GM08714 (cell line): ENCODE measurements around the gene OSBPL5.
"Not testable (repeated sequence)": the region's sequence is repeated elsewhere in the genome, so short reads cannot be mapped to it uniquely, and the experiment has no call there.

Source experiments
- H3K4me3 ChIP-seq: fragments of 200-500 bp; sonication (Bioruptor generic); 2 replicates; pipeline ENCODE4 v1.5.1; 2014; ENCODE audit warnings: mild to moderate bottlenecking, low read length, inconsistent platforms
- ZNF274 ChIP-seq: IDR thresholded peaks from 2 replicates; pipeline ENCODE4 v1.6.1; 2012; ENCODE audit warnings: mild to moderate bottlenecking, low read depth, low read length

The OSBPL5 gene

DNA sequence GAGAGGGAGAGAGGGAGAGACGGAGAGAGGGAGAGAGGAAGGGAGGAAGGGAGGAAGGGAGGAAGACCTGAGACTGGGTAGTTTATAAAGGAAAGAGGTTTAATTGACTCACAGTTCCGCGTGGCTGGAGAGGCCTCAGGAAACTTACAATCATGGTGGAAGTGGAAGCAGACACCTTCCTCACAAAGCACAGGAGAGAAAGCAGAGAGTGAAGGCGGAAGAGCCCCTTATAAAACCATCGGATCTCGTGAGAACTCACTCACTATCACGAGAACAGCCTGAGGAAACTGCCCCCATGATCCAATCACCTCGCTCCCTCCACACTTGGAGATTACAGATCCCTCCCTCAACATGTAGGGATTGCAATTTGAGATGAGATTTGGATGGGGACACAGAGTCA lies 95.7 kb downstream of the OSBPL5 start:
- no peak overlapping the region for H3K4me3 ChIP-seq
- TF ChIP-seq ZNF274 = no peak

DNA sequence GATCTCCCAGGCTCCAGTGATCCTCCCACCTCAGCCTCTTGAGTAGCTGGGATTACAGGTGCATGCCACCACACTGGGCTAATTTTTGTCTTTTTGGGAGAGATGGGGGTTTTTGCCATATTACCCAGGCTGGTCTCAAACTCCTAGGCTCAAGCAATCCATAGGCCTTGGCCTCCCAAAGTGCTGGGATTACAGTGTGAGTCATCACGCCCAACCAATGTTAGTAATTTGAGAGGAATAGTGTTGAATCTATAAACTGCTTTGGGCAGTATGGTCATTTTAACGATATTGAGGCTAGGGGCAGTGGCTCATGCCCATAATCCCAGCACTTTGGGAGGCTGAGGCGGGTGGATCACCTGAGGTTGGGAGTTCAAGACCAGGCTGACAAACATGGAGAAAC lies 98.8 kb downstream of the OSBPL5 start:
- not testable (repeated sequence) for H3K4me3 ChIP-seq

DNA sequence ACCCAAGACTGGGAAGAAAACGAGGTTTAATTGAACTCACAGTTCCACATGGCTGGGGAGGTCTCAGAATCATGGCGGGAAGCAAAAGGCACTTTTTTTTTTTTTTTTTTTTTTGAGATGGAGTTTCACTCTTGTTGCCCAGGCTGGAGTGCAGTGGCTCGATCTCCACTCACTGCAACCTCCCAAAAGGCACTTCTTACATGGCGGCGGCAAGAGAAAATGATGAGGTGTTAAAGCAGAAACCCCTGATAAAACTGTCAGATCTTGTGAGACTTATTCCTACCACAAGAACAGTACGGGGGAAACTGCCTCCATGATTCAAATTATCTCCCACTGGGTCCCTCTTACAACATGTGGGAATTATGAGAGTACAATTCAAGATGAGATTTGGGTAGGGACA lies 100.4 kb downstream of the OSBPL5 start:
- H3K4me3 ChIP-seq = not testable (repeated sequence)

DNA sequence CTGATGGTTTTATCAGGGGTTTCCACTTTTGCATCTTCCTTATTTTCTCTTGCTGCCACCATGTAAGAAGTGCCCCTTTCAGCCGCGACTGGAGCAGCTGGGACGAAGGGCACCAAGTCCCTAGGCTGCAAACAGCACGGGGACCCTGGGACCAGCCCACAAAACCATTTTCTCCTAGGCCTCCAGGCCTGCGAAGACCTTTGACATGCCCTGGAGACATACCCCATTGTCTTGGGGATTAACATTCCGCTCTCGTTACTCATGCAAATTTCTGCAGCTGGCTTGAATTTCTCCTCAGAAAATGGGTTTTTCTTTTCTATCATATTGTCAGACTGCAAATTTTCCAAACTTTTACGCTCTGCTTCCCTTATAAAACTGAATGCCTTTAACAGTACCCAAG lies 101.2 kb downstream of the OSBPL5 start:
- H3K4me3 ChIP-seq = not testable (repeated sequence)

DNA sequence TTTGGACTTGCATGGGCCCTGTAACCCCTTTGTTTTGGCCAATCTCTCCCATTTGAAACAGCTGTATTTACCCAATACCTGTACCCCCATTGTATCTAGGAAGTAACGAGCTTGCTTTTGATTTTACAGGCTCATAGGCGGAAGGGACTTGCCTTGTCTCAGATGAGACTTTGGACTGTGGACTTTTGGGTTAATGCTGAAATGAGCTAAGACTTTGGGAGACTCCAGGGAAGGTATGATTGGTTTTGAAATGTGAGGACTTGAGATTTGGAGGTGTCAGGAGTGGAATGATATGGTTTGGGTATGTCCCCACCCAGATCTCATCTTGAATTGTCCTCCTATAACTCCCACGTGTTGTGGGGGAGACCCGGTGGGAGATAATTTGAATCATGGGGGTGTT lies 101.7 kb downstream of the OSBPL5 start:
- H3K4me3 ChIP-seq = not testable (repeated sequence)

DNA sequence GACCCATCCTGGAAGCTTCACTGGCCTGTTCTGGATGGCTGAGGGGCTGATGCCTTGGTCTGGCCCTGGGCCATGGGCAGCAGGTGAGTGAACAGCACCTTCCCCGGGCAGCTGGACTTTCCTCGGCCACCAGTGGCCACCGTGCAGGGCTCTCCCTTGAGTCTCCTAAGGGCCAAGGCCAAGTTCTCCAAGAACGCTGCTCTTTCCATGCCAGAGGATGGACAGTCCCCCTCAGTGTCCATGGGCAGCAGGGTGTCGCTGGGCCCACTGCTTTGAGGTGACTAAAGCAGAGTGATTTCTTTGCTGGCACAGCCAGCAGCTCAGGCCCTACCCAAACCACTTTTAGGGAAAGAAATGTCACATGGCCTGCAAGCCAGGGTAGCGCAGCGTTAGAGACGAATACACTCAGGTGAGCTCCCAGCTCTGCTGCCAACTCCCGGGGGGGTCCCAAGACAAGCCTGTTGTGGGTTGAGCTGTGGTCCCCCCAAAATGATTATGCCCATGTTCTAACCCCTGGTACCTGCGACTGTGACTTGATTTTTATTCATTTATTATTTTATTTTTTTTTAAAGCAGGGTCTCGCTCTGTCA lies 104.6 kb downstream of the OSBPL5 start:
- no peak overlapping the region for H3K4me3 ChIP-seq
- TF ChIP-seq ZNF274 = no peak

DNA sequence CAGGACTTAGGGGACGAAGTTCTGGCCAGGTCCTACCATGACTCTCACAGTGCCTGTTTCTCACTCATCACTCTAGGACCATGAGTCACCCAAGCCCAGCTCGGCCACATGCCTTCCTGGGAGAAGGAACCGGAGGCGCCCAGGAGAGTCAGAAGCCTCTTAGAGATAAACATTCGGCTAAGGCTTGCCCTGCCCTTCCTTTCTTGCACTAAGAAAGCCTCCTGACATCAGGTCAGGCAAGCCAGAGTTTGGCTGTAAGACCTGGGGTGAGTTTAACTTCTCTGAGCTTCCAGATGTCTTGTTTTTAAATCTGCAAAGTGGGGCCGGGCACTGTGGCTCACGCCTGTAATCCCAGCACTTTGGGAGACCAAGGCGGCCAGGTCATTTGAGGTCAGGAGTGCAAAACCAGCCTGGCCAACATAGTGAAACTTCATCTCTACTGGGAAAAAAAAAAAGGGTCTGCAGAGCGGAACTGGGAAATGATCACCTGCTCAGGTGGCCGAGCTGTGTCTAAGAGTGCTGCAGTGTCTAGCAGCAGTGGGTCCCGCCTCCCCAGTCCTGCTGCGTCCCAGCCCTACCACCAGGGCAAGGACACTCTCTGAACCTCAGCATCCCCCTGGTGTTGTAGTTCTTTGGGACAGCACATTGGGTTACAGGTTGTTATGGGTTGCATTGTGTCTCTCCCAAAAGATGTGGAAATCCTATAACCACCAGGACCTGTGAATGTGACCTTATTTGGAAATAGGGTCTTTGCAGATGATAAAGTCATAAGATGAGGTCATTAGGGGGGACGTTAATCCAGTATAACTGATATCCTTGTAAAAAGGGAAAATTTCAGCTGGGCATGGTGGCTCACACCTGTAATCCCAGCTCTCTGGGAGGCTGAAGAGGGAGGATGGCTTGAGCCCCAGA lies 106.1 kb downstream of the OSBPL5 start:
- no peak for TF ChIP-seq ZNF274
- no peak overlapping the region for H3K4me3 ChIP-seq

DNA sequence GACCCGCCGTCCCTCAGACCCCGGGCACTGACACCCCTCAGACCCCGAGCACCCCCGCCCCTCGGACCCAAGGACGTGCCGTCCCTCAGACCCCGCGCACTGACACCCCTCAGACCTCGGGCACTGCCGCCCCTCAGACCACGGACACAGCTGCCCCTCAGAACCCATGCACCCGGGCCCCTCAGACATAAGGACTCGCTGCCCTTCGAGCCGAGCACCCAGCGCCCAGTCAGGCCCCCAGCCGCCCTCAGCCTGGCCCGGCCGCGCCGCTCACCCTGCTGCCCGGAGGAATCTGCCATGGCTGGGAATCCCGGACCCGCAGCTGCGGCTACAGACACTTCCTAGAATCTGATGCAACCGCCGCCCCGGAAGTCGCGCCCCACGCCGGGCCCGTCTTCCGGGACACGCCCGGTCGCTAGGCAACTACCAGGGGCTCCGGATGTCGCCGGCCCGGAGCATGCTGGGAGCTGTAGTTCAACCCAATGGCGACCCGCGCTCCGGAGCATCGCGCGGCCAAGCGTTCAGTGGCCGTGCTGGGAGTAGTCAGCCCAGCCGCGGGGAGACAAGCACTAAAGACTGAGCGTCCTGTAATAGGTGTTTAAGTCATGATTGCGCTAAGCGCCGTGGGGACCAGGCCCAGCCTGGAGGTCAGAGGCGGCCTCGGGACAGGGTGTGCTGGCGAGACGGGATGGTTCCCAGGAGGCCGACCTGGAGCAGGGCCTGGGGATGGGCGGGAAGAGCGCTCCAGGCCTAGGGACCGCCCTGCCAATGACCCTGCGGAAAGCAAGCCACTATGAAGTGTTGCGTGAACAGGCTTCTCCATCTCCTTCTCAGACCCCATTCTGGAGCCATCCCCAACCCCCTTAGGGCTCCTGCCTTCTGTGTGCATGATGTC lies 107.8 kb downstream of the OSBPL5 start, which contains the start of gene CARS1:
Gene CARS1 (minus strand): TSS at position 355 of the 895 bp plus-strand sequence. CDS start 56 bp downstream, at position 299.
- H3K4me3 ChIP-seq = peak within 1 kb of the TSS; percentile 85
- no peak for TF ChIP-seq ZNF274

DNA sequence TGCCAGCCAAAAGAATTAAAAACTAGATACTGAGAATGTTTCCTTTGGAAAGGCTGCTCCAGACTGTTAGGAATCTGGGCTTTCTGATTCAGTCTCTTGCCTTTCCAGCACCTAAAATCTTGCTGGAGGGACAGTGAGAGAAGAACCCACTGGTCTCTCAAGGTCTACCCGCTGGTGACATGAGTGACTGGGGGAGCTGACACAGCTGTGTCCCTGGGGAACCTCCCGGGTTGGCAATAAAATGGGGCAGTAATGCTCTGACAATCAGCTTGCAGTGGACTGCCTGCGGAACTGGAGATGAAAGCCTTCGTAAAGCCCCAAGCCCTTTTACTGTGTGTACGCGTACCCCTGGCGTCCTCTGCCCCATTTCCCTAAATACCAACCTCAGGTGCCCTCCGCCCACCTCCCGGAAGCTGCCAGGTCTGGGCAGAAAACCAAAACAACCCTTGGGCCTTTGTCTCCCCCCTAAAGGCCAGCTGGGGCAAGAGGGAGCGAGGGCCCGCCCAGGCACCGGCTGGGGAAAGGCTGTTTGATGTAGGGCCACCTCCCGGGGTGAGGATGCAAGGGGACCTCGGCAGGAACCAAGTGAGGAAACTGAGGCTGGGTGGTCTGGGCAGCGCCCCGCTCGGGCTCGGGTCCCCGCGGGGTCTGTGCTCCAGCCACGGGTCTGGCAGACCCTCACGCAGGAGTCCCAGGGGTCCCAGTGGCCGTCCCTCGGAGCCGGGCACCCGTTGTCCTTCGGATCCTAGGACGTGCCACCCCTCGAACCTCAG lies 108.6 kb downstream of the OSBPL5 start:
- peak overlapping the region; percentile 85 for H3K4me3 ChIP-seq

DNA sequence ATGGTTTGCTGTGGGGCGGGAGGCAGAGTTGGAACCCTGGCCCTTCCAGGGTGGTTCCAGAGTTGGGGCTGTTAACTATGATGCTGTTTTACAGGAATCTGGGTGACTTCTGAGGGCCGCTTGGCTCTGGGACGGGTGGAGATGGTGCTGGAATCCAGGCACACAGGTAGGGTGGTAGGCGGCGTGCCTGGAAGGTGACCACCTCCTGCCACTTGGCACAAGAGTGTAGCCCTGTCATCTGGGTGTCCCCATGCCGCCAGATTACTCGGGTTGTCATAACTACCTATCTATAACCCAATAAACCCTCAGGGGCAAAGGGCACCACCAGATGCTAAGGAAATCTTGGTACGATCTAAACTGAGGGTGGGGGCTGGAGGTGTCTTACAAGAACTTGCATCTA lies 109.2 kb downstream of the OSBPL5 start:
- TF ChIP-seq ZNF274 = no peak
- peak overlapping the region; percentile 85; the same call in 1 of the 2 replicates for H3K4me3 ChIP-seq

More for the DNA sequence above, 108.6 kb downstream of the OSBPL5 start:
- TF ChIP-seq ZNF274 = no peak

DNA sequence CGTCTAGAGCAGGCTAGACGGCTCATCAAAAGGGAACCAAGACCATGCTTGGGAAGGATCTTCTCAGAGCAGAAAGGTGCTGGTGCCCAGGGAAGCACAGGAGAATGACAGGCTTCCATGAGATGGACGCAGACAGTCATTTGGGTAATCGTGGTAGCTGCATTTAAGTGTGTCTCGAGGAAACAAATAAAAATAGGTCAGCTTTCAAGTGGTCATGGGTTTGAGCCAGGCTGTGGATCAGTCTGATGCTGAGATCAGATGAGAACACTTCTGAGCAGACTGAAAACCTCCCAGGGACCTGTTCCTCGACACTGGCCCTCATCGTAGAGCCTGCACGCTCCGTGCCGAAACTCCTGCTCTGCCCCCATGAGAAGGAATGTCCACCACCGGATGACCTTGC lies 112.5 kb downstream of the OSBPL5 start:
- no peak overlapping the region for H3K4me3 ChIP-seq
- TF ChIP-seq ZNF274 = no peak

DNA sequence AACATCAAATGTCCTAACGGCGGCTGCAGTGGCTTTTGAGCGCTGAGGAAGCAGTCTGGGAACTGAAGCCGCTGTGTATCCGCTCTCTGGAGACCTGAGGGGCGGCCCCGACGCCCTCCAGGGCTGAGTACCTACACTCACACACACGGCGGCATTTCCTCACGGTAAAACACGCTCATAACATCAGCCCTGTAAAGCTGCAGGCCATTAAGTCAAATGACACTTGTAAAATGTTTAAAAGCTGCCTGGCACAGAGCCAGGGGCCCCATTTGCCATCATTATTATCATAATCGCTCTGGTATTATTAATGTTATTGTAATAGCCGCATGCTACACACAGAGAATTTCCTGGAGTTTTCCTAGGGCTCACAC lies 113.0 kb downstream of the OSBPL5 start:
- H3K4me3 ChIP-seq = no peak overlapping the region
- no peak for TF ChIP-seq ZNF274

DNA sequence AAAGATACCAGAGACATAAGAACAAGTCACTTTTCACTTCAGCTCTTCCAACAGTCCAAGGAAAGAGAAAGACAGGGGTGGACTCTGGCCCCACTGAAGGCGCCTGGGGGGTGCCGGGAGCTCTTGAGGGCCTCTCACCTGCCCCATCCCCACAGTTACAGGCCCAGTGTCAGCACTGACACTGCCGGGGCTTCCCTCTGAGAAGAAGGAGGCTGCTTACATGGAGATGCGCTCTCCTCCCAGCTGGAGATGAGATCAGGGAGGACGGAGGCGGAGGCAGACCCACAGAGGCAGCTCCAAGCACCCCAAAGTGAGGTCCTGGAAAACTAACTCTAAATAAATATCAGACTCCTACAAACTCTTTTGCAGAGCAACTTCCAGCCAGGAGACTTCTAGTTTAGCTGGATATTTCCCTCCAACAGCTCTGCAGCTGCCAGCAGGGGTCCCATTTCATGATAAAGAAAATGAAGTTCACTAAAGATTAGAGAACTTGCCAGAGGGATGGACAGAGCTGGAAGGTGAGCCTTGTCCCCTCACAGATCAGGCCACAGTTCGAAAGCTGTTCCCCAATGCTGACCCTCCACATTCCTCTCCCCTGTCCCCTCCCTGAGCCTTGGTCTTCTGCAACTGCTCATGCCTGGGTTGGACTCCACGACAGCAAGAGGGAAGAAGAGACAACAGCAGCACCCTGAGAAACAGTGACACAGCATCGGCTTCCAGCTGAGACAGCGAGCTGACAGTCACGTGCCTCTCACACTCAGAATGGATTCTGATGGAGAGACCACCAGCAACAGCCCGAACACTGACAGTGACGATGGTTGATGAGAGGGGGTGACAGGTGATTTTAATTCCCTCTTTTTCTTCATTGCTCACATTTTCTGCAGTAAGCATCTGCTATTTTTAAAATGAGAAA lies 113.7 kb downstream of the OSBPL5 start:
- H3K4me3 ChIP-seq = no peak overlapping the region
- no peak for TF ChIP-seq ZNF274
